IPS-20b (cell line): ENCODE measurements around the gene NOS3.
"Not testable (repeated sequence)": the region's sequence is repeated elsewhere in the genome, so short reads cannot be mapped to it uniquely, and the experiment has no call there.

Experiments used
- H3K27ac ChIP-seq: one replicate; pipeline ENCODE4 v1.5.1; 2013; ENCODE audit warnings: low read length
- H3K27me3 ChIP-seq: 2 replicates; pipeline ENCODE4 v1.6.1; 2013; ENCODE audit warnings: mild to moderate bottlenecking, low read length, inconsistent platforms; ENCODE audit not compliant: insufficient read depth
- H3K36me3 ChIP-seq: 2 replicates; pipeline ENCODE4 v1.6.1; 2013; ENCODE audit warnings: low read depth, mild to moderate bottlenecking, inconsistent platforms, low read length, moderate library complexity; ENCODE audit not compliant: insufficient read depth
- H3K4me1 ChIP-seq: 2 replicates; pipeline ENCODE4 v1.6.1; 2013; ENCODE audit warnings: mild to moderate bottlenecking, control low read depth, inconsistent platforms, low read length, moderate library complexity; ENCODE audit not compliant: insufficient read depth
- H3K4me3 ChIP-seq: 2 replicates; pipeline ENCODE4 v1.5.1; 2013; ENCODE audit warnings: mild to moderate bottlenecking, low read length, inconsistent platforms
- H3K9ac ChIP-seq: 2 replicates; pipeline ENCODE4 v1.6.1; 2013; ENCODE audit warnings: low read depth, mild to moderate bottlenecking, inconsistent platforms, low read length, moderate library complexity
- H3K9me3 ChIP-seq: 2 replicates; pipeline ENCODE4 v1.6.1; 2013; ENCODE audit warnings: mild to moderate bottlenecking, low read depth, low read length, inconsistent platforms; ENCODE audit not compliant: insufficient read depth

The NOS3 gene

DNA sequence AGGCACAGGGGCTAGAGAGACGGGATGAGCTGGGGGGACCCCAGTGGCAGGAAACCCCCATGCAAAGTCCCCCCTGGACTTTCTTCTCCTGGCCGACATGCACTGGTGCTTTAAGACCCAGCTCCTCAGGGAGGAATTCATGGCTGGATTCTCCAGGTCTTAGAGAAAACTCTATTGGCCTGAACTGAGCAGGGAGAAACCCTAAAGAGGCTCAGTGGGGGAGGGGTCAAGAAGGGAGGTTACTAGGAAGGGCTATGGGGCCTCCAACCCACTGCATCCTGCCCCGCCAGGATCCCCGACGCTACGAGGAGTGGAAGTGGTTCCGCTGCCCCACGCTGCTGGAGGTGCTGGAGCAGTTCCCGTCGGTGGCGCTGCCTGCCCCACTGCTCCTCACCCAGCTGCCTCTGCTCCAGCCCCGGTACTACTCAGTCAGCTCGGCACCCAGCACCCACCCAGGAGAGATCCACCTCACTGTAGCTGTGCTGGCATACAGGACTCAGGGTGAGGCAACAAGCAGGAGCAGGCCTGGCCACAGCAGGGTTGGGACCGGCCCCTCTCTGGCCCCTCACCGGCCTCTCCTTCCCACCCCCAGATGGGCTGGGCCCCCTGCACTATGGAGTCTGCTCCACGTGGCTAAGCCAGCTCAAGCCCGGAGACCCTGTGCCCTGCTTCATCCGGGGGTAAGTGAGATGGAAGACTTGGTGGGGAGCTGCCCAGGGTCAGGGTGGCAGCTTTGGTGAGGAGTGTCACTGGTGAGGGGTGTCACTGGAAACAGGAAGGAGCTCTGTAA lies 19.7 kb downstream of the NOS3 start:
- Histone ChIP-seq H3K9me3 (no peaks in the 10 kb centered on the region), H3K27ac (no peak overlapping the region), H3K36me3 (no peaks in the 10 kb centered on the region), H3K9ac (peak overlapping the region; percentile 3; the same call in 1 of the 2 replicates), H3K4me3 (peak overlapping the region; percentile 27; the same call in 1 of the 2 replicates), H3K4me1 (peaks cover 19% of the 10 kb centered on the region; the same call in 1 of the 2 replicates), H3K27me3 (peaks cover 12% of the 10 kb centered on the region)

DNA sequence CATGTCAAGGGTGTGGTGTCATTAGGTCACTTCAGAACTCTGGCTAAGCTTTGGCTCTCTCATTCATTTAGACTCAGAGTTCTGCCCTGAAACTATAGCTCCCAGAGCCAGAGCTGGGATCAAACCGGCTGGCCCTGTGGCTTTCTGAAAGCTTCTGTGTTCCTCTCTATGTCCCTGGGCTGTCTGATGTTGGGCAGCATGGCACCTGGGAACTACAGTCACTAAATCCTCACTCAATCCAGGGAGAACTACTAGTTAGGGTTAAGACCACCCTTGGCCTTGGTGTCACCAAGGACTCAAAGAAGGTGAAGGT lies 20.2 kb downstream of the NOS3 start:
- Histone ChIP-seq H3K4me1 (peaks cover 19% of the 10 kb centered on the region; the same call in 1 of the 2 replicates), H3K27me3 (peaks cover 13% of the 10 kb centered on the region), H3K4me3 (peak overlapping the region; percentile 27; the same call in 1 of the 2 replicates), H3K27ac (no peak overlapping the region), H3K9me3 (no peaks in the 10 kb centered on the region), H3K9ac (peak overlapping the region; percentile 3; the same call in 1 of the 2 replicates), H3K36me3 (no peaks in the 10 kb centered on the region)

DNA sequence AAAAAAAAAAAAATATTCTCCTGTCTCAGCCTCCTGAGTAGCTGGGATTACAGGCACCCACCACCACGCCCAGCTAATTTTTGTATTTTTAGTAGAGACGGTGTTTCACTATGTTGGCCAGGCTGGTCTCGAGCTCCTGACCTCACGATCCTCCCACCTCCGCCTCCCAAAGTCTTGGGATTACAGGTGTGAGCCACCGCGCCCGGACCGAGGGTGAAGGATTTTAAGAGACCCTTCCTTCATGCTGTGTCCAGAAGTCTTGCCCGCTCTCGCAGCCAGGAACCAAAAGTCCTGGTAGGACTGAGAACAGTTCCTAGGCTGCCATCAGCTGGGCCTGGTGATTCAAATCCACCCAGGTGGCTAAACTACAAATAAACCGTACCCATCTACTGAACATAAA lies 20.8 kb downstream of the NOS3 start:
- not testable (repeated sequence) for H3K27ac ChIP-seq, H3K36me3 ChIP-seq, H3K9ac ChIP-seq, H3K4me3 ChIP-seq, H3K9me3 ChIP-seq
- Histone ChIP-seq H3K4me1 (peaks cover 19% of the 10 kb centered on the region; the same call in 1 of the 2 replicates), H3K27me3 (peaks cover 19% of the 10 kb centered on the region)

DNA sequence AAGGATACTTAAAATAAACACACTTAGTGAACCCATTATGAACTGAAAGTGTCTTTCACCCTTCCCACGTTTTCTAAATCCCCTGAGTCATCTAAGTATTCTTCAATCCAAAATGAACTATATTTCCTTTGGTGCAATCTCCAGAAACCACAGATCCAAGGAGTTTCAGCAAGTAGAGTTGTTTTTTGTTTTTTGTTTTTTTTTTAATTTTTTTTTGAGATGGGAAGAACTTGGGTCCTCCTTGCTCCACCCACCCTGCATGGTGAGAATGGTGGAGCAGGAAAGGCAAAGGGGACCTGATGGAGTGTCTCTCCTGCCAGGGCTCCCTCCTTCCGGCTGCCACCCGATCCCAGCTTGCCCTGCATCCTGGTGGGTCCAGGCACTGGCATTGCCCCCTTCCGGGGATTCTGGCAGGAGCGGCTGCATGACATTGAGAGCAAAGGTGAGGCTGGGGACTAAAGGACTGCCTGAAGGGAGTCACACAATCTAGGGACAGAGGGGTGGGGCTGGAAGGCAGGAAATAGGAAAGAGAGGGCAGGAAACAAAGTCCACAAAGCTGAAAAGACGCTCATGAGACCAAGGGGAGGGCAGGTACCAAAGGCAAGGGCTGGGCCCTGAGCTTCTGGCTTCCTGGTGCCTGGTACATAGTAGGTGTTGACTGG lies 21.3 kb downstream of the NOS3 start:
- Histone ChIP-seq H3K4me3 (0 out of 2 replicates have a peak overlapping the region, but pooled peaks have one; percentile 63), H3K27ac (no peak overlapping the region), H3K36me3 (no peaks in the 10 kb centered on the region), H3K9me3 (no peaks in the 10 kb centered on the region), H3K9ac (no peak overlapping the region), H3K27me3 (peaks cover 23% of the 10 kb centered on the region), H3K4me1 (peaks cover 19% of the 10 kb centered on the region; the same call in 1 of the 2 replicates)

DNA sequence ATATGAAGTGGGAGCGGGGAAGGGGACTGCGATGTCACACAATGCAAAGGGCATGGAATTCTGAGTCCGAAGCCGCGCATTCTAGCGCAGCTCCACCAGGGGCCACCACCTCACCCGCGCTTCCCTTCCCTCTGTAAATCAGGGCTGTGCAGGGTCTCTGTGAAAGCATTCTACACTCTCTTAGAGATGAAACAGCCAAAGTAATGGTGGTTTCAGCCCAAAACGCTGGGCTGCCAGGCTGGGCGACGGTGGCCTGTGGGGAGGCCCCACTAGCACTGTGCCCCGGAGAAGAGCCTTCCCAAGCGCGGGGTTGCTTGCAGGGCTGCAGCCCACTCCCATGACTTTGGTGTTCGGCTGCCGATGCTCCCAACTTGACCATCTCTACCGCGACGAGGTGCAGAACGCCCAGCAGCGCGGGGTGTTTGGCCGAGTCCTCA lies 22.1 kb downstream of the NOS3 start:
- Histone ChIP-seq H3K27me3 (peaks cover 31% of the 10 kb centered on the region), H3K4me1 (peaks cover 19% of the 10 kb centered on the region; the same call in 1 of the 2 replicates), H3K4me3 (peak overlapping the region; percentile 63), H3K9me3 (no peaks in the 10 kb centered on the region), H3K9ac (peak overlapping the region; percentile 61; the same call in 1 of the 2 replicates), H3K36me3 (no peaks in the 10 kb centered on the region), H3K27ac (no peak overlapping the region)

DNA sequence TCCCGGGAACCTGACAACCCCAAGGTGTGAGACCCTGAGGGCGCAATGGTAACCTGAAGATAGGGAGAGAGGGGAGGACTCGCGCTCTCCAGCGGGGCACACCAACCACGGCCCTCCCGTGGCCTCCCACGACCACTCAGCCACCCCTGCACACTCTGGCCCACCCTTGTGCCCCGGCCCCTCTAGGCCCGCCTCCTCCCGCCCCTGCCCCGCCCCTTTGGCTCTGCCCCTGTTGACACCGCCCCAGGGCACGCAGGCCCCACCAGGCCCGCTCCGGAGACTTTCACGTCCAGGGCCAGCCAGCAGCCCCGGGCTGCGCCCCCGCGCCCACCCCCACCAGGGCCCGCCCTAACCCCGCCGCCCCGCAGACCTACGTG lies 22.5 kb downstream of the NOS3 start:
- H3K36me3 ChIP-seq: no peaks in the 10 kb centered on the region
- no peak overlapping the region for H3K27ac ChIP-seq
- no peaks in the 10 kb centered on the region for H3K9me3 ChIP-seq
- H3K9ac ChIP-seq: peak overlapping the region; percentile 61; the same call in 1 of the 2 replicates
- H3K4me3 ChIP-seq: peak overlapping the region; percentile 63; the same call in 1 of the 2 replicates
- peaks cover 34% of the 10 kb centered on the region for H3K27me3 ChIP-seq
- peaks cover 17% of the 10 kb centered on the region; the same call in 1 of the 2 replicates for H3K4me1 ChIP-seq

DNA sequence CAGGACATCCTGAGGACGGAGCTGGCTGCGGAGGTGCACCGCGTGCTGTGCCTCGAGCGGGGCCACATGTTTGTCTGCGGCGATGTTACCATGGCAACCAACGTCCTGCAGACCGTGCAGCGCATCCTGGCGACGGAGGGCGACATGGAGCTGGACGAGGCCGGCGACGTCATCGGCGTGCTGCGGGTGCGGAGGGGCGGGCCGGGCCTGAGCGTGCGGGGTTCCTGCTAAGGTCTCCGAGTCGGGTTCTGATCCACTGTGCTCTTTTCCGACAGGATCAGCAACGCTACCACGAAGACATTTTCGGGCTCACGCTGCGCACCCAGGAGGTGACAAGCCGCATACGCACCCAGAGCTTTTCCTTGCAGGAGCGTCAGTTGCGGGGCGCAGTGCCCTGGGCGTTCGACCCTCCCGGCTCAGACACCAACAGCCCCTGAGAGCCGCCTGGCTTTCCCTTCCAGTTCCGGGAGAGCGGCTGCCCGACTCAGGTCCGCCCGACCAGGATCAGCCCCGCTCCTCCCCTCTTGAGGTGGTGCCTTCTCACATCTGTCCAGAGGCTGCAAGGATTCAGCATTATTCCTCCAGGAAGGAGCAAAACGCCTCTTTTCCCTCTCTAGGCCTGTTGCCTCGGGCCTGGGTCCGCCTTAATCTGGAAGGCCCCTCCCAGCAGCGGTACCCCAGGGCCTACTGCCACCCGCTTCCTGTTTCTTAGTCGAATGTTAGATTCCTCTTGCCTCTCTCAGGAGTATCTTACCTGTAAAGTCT lies 23.1 kb downstream of the NOS3 start:
- Histone ChIP-seq H3K36me3 (no peaks in the 10 kb centered on the region), H3K27ac (no peak overlapping the region), H3K9ac (peak overlapping the region; percentile 71; the same call in 1 of the 2 replicates)

DNA sequence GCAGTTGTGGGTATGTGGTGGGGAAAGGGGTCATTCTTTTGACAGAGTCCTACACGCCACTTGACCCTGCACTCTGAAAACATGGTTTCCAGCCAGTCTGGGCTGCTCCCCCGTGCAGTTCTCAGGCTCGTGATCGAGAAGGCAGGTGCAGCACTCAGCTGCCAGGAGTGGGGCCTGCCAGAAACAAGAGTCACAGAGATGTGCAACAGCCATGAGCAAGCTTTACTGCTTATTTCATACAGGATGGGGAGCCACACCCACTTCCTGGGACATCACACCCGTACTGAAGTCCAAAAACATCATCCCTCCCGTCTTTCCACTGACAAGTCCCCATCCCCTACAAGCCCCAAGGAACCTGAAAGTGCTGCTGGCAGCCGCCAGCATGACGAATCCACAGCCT lies 24.1 kb downstream of the NOS3 start:
- no peak overlapping the region for H3K27ac ChIP-seq
- H3K36me3 ChIP-seq: no peaks in the 10 kb centered on the region
- H3K9me3 ChIP-seq: no peaks in the 10 kb centered on the region
- H3K27me3 ChIP-seq: peaks cover 50% of the 10 kb centered on the region
- H3K9ac ChIP-seq: no peak overlapping the region
- peaks cover 12% of the 10 kb centered on the region; the same call in 1 of the 2 replicates for H3K4me1 ChIP-seq
- no peak overlapping the region for H3K4me3 ChIP-seq

More for the DNA sequence above, 23.1 kb downstream of the NOS3 start:
- no peaks in the 10 kb centered on the region for H3K9me3 ChIP-seq
- peak overlapping the region; percentile 63 for H3K4me3 ChIP-seq
- peaks cover 40% of the 10 kb centered on the region for H3K27me3 ChIP-seq
- peaks cover 16% of the 10 kb centered on the region; the same call in 1 of the 2 replicates for H3K4me1 ChIP-seq

DNA sequence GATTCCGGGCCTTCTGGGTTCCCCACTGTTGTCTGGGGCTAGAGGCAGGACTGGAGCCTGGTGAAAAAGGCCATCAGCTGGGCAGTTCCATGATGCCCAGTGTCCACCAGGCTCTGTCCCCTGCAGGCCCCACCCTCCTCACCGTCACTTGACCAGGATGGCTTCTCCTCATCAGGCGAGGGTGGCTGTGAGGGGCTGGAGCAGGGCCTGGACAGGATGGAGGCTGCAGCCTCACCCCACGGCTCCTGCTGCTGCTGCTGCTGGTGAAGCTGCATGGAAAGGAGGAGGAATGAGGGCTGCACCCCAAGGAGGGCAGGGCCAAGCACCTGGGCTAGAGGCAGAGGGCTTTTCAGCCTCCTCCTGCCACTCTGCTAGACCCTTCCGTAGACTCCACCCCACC lies 25.1 kb downstream of the NOS3 start:
- Histone ChIP-seq H3K27ac (no peak overlapping the region), H3K4me3 (no peak overlapping the region), H3K4me1 (peaks cover 14% of the 10 kb centered on the region), H3K27me3 (peaks cover 61% of the 10 kb centered on the region), H3K9ac (no peak overlapping the region), H3K36me3 (no peaks in the 10 kb centered on the region), H3K9me3 (no peaks in the 10 kb centered on the region)

DNA sequence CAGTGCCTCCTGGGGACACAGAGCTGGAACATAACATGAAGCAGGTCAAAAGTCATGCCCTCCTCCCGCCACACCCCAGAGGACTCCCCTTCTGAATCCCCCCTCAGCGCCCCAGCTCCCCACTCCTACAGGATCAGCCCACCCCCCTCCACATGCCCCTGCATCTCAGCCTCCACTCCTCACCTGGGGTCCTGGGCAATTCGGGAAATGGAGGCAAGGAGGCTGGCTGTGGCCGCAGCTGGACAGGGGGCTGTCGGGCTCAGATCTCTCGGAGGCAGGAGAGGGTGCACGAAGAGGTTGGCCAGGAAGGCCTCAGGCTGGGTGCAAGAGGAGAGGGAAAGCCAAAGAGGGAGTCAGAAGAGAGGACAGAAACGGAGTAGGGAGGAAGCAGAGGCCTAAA lies 25.7 kb downstream of the NOS3 start:
- no peak overlapping the region for H3K4me3 ChIP-seq
- peaks cover 15% of the 10 kb centered on the region for H3K4me1 ChIP-seq
- H3K36me3 ChIP-seq: no peaks in the 10 kb centered on the region
- no peak overlapping the region for H3K27ac ChIP-seq
- H3K9me3 ChIP-seq: no peaks in the 10 kb centered on the region
- H3K27me3 ChIP-seq: peaks cover 61% of the 10 kb centered on the region
- H3K9ac ChIP-seq: no peak overlapping the region

DNA sequence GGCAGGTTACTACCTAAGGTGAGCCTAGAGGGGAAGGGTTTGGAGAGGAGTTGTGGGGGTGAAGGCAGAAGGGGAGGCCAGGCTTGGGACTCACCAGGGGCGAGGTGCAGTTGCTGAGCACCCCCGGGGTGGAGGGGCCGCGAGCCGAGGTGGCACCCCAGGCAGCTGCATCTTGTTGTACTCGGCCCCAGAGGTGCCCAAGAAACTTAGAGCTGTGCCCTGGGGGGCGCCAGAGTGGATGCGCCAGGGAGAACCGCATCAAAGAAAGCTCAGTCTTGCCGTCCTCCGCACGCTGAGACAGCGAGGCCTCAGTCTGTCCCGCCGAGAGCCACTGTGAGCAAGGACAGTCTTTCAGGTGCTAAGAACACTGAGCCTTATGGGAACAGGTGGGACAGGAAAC lies 26.1 kb downstream of the NOS3 start:
- peaks cover 15% of the 10 kb centered on the region for H3K4me1 ChIP-seq
- no peak overlapping the region for H3K9ac ChIP-seq
- H3K27me3 ChIP-seq: peaks cover 61% of the 10 kb centered on the region
- no peaks in the 10 kb centered on the region for H3K9me3 ChIP-seq
- H3K27ac ChIP-seq: no peak overlapping the region
- H3K4me3 ChIP-seq: no peak overlapping the region
- H3K36me3 ChIP-seq: no peaks in the 10 kb centered on the region
